HUES6 (cell line): ENCODE results near the gene PDXK.
A peak's percentile ranks its signal among the peaks of the same experiment; 100 is the strongest.

Source experiments
- H3K27ac ChIP-seq: 2 replicates; pipeline ENCODE4 v1.7.0; 2013; ENCODE audit warnings: low read depth, mild to moderate bottlenecking, low read length, inconsistent platforms
- H3K27me3 ChIP-seq: 2 replicates; pipeline ENCODE4 v1.6.1; 2013; ENCODE audit warnings: low read length; ENCODE audit not compliant: control insufficient read depth, insufficient read depth
- H3K36me3 ChIP-seq: 2 replicates; pipeline ENCODE4 v1.6.1; 2013; ENCODE audit warnings: low read length; ENCODE audit not compliant: control insufficient read depth, insufficient read depth
- H3K4me1 ChIP-seq: 2 replicates; pipeline ENCODE4 v1.6.1; 2013; ENCODE audit warnings: low read length; ENCODE audit not compliant: control insufficient read depth, insufficient read depth
- H3K4me3 ChIP-seq: 2 replicates; pipeline ENCODE4 v1.5.1; 2013; ENCODE audit warnings: low read depth, low read length
- H3K9ac ChIP-seq: one replicate; pipeline ENCODE4 v1.6.1; 2013; ENCODE audit warnings: mild to moderate bottlenecking, low read length
- H3K9me3 ChIP-seq: 2 replicates; pipeline ENCODE4 v1.6.1; 2013; ENCODE audit warnings: low read depth, low read length; ENCODE audit not compliant: control insufficient read depth, insufficient read depth

Gene PDXK

GRCh38 chr21:43802713-43803313 is 83.9 kb downstream of the PDXK start:
- Histone ChIP-seq H3K27ac (no peak overlapping the region), H3K4me1 (no peaks in the 10 kb centered on the region), H3K4me3 (no peak overlapping the region), H3K9ac (no peak overlapping the region), H3K36me3 (peaks cover 74% of the 10 kb centered on the region), H3K9me3 (no peaks in the 10 kb centered on the region), H3K27me3 (no peaks in the 10 kb centered on the region)

DNA sequence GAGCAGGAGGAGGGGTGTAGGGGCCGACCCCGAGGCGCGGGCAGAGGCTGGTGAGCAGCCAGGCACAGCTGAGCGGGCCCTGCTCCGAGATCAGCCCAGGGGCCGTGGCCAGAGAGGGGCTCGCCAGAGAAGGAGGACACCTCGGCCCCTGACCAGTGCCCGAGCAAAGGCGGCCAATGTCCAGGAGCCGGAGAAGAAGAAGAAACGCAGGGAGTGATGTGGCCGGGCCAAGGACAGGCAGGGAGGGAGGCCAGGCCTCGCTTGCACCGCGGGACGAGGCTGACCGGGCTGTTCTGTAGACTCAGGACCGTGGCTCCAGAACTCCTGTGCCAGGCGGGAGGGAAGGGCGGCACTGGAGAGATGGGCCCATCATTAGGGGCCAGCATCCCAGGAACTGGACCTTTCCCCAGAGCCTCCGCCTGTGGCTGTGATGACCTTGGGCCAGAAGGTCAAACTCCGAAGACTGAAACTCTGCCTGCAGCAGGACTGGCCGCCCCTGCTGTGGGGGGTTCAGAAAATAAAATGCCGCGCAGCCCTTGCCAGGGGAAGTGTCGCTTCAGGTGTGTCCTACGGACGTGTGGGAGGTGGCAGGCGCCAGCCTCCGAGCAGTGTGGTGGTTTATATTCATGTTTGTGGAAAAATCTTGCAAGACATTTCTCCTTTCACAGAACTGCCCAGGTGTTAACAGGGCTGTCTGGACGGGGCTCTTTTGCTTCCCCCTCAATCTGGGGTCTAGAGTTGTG is 84.8 kb downstream of the PDXK start:
- Histone ChIP-seq H3K4me1 (no peaks in the 10 kb centered on the region), H3K9me3 (no peaks in the 10 kb centered on the region), H3K9ac (no peak overlapping the region), H3K4me3 (no peak overlapping the region), H3K27ac (no peak overlapping the region), H3K27me3 (no peaks in the 10 kb centered on the region), H3K36me3 (peaks cover 65% of the 10 kb centered on the region)

GRCh38 chr21:43805275-43805800 is 86.4 kb downstream of the PDXK start:
- Histone ChIP-seq H3K9me3 (no peaks in the 10 kb centered on the region), H3K4me3 (no peak overlapping the region), H3K4me1 (no peaks in the 10 kb centered on the region), H3K36me3 (peaks cover 50% of the 10 kb centered on the region), H3K27me3 (no peaks in the 10 kb centered on the region), H3K9ac (no peak overlapping the region), H3K27ac (no peak overlapping the region)

DNA sequence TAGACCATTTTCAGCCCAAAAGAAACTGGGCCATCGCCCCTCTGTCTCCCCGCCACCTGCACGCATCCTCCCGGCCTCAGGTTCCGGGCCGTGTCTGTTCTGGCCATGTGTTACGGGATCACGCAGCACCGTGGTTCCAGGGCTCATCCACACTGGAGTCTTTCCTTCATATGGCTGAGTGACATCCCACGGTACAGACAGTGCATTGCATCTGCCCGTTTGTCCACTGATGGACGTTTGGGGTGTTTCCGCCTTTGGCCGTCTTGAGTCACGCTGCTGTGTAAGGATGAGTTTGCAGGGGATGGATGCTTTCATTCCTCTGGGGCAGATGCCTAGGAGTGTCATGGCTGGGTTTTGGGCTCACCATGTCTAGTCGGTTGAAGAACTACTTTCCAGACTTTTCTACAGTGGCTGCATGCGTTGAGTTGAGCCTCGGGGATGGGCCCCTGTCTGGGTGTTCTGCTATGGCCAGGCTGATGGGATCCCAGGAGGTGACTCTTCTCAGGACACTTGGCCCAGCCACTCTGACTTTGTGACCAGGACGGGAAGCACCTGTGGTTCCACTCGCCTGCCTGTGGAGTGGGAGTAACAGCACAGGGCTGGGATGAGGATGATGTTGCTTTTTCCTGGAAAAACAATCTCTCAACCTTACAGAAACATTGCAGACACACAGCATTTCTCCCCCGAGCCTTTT is 87.2 kb downstream of the PDXK start:
- Histone ChIP-seq H3K9ac (no peak overlapping the region), H3K4me1 (peaks cover 3% of the 10 kb centered on the region), H3K27ac (no peak overlapping the region), H3K9me3 (no peaks in the 10 kb centered on the region), H3K27me3 (no peaks in the 10 kb centered on the region), H3K4me3 (no peak overlapping the region), H3K36me3 (peaks cover 42% of the 10 kb centered on the region)

- Histone ChIP-seq H3K27me3 (no peaks in the 10 kb centered on the region), H3K4me1 (peaks cover 22% of the 10 kb centered on the region), H3K27ac (no peak overlapping the region), H3K4me3 (no peak overlapping the region), H3K9ac (no peak overlapping the region), H3K9me3 (no peaks in the 10 kb centered on the region), H3K36me3 (peaks cover 20% of the 10 kb centered on the region)
Observed at GRCh38 chr21:43808367-43808766, 89.4 kb downstream of the PDXK start.

DNA sequence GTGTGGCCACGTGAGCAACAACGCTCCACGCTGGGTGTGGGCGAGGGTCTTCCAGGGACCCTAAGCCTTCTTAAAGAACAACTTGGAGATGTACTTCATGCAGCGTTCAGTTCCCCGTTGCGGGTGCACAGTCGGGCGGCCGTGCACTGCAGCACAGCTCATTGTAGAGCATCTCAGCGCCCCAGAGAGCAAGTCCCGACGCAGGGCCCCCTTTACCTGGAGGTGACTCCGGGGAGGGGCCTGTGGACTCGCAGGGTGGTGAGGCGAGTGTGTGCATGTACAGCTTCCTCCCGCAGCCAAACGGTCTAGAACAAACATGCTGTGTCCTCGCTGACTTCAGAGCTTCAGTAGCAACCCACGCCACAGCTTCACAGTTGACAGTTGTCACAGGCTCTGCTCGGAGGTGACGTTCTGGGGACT is 89.9 kb downstream of the PDXK start:
- Histone ChIP-seq H3K27ac (no peak overlapping the region), H3K9ac (no peak overlapping the region), H3K36me3 (peaks cover 15% of the 10 kb centered on the region), H3K4me1 (peaks cover 22% of the 10 kb centered on the region), H3K9me3 (no peaks in the 10 kb centered on the region), H3K27me3 (no peaks in the 10 kb centered on the region), H3K4me3 (no peak overlapping the region)

GRCh38 chr21:43809346-43809799 is 90.4 kb downstream of the PDXK start:
- H3K9ac ChIP-seq = no peak overlapping the region
- H3K9me3 ChIP-seq = no peaks in the 10 kb centered on the region
- H3K4me1 ChIP-seq = peaks cover 26% of the 10 kb centered on the region
- H3K36me3 ChIP-seq = peaks cover 9% of the 10 kb centered on the region
- H3K27ac ChIP-seq = no peak overlapping the region
- no peaks in the 10 kb centered on the region for H3K27me3 ChIP-seq
- no peak overlapping the region for H3K4me3 ChIP-seq

DNA sequence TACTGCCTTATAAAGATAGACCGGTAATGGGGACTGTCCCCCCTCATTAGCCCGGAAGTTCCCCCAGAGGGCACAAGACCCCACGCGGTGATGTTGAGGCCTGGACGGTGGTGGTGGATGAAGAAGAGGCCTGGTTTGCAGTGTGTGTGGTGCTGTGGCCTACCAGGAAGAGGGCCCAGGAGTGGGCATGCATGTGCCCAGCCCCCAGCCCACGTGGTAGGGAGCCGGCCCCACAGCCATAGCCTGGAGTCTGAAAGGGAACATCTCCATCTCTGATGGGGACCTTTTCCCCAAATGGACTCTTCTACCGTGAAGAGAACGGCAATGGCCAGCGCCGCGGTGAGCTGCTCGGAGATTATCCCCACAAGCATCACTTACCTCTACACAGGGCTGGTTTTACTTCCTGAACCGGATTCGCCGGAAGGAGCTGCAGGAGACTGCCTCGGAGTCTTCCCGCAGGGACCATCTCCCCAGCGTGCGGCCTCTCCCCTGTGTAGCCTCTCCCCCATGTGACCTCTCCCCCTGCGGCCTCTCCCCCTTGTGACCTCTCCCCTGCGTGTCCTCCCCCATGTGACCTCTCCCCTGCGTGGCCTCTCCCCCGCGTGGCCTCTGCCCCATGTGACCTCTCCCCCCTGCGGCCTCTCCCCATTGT is 91.0 kb downstream of the PDXK start:
- no peak overlapping the region for H3K9ac ChIP-seq
- no peak overlapping the region for H3K27ac ChIP-seq
- no peaks in the 10 kb centered on the region for H3K27me3 ChIP-seq
- H3K9me3 ChIP-seq = no peaks in the 10 kb centered on the region
- no peak overlapping the region for H3K4me3 ChIP-seq
- H3K36me3 ChIP-seq = peaks cover 8% of the 10 kb centered on the region
- H3K4me1 ChIP-seq = peaks cover 32% of the 10 kb centered on the region

DNA sequence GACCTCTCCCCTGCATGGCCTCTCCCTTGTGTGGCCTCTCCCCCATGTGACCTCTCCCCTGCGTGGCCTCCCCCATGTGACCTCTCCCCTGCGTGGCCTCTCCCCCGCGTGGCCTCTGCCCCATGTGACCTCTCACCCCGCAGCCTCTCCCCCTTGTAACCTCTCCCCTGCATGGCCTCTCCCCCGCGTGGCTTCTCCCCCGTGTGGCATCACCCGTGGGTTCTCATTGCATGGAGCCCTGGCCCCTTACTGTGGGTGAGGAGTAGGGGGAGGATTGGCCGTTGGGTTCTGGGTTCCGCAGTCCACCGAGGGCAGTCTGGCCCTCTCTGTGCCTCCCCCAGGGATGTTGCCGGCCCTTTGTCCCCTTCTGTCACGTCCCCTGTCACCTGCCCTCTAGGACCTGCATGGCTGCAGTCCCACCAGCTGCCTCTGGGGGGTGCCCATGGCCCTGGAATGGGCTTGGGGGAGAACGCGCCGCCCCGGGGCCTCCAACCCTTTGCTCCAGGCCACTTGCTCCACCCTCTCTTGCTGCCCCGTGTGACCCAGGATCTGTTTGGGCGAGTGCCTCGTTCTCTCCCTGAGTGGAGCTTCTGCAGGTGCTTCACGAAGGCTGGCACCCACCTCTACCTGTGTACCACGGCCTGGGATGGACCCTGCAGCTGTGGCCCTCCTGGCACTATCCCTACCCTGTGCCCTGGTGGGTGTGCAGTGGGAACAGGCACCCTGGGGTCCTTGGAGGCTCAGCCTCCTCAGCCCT is 91.8 kb downstream of the PDXK start:
- Histone ChIP-seq H3K4me1 (peaks cover 32% of the 10 kb centered on the region), H3K27ac (no peak overlapping the region), H3K9ac (no peak overlapping the region), H3K36me3 (peaks cover 5% of the 10 kb centered on the region), H3K4me3 (peak overlapping the region; percentile 27; the same call in 1 of the 2 replicates), H3K27me3 (no peaks in the 10 kb centered on the region), H3K9me3 (no peaks in the 10 kb centered on the region)
